Naive thymus-derived CD4-positive, alpha-beta T cell (primary cell): Measurements from ENCODE around the gene ACAA1. TPM values are rescaled to one million over a fixed set of nuclear protein-coding genes. Genes with fewer than 3 reads are reported as not detected.
A peak's percentile ranks its signal among the peaks of the same experiment; 100 is the strongest.

ENCODE experiments used
- ATAC-seq: fragments of 150-1000 bp; cut with Tn5 transposase; 2 replicates; pipeline ENCODE4 v1.10.0; 2021; ENCODE audit warnings: mild to moderate bottlenecking, moderate library complexity
- CTCF ChIA-PET: fragments of 350-600 bp; sonication (Branson Sonifier 250); formaldehyde crosslinking; loops from one replicate; lab custom pipeline; 2021; ENCODE audit warnings: antibody characterized with exemption; lab: Charles Lee
- POLR2A ChIA-PET: fragments of 350-600 bp; sonication (Branson Sonifier 250); formaldehyde crosslinking; loops from one replicate; lab custom pipeline; 2021; ENCODE audit warnings: antibody characterized with exemption, inconsistent platforms; lab: Charles Lee
- DNase-seq, 9 donors: peaks; one replicate each; pipeline versions ENCODE4 v3.0.0 to v3.0.0-alpha.2; 2020 to 2022; ENCODE audit warnings: mixed read lengths in 1 of 9
- H3K27ac ChIP-seq: one replicate; pipeline ENCODE4 v1.7.0; 2013; ENCODE audit warnings: mild to moderate bottlenecking, low read depth, low read length, moderate library complexity
- H3K27me3 ChIP-seq, 2 donors: one replicate each; pipeline ENCODE4 v1.7.0; 2013; ENCODE audit warnings: low read length in 2 of 2, mild to moderate bottlenecking in 2 of 2, moderate library complexity in 2 of 2; ENCODE audit not compliant: control insufficient read depth in 2 of 2, insufficient read depth in 2 of 2
- H3K36me3 ChIP-seq, 3 experiments: 1 replicate in 2 of 3; 2 replicates in 1 of 3; pipeline ENCODE4 v1.7.0; 2013; ENCODE audit warnings: low read length in 3 of 3, mild to moderate bottlenecking in 3 of 3, moderate library complexity in 1 of 3; ENCODE audit not compliant: insufficient read depth in 3 of 3, control insufficient read depth in 2 of 3
- H3K4me1 ChIP-seq, 2 donors: one replicate each; pipeline ENCODE4 v1.7.0; 2013; ENCODE audit warnings: low read length in 2 of 2, mild to moderate bottlenecking in 2 of 2, moderate library complexity in 1 of 2; ENCODE audit not compliant: control insufficient read depth in 2 of 2, insufficient read depth in 2 of 2
- H3K4me3 ChIP-seq: 2 replicates; pipeline ENCODE4 v1.7.0; 2013; ENCODE audit warnings: mild to moderate bottlenecking, low read length
- H3K9me3 ChIP-seq, 3 experiments: 1 replicate in 2 of 3; 2 replicates in 1 of 3; pipeline ENCODE4 v1.7.0; 2013; ENCODE audit warnings: low read length in 3 of 3; ENCODE audit not compliant: control insufficient read depth in 2 of 3
- H3K27ac Mint-ChIP-seq, 9 donors: one replicate each; pipeline ENCODE4 v1.8.0; 2020 to 2022; ENCODE audit warnings: mixed read lengths in 9 of 9, mild to moderate bottlenecking in 8 of 9, moderate library complexity in 5 of 9, inconsistent platforms in 2 of 9
- H3K27me3 Mint-ChIP-seq, 5 donors: one replicate each; pipeline ENCODE4 v1.8.0; 2021 to 2022; ENCODE audit warnings: mixed read lengths in 5 of 5, mild to moderate bottlenecking in 1 of 5
- H3K36me3 Mint-ChIP-seq, 5 donors: one replicate each; pipeline ENCODE4 v1.8.0; 2020 to 2022; ENCODE audit warnings: mixed read lengths in 5 of 5, mild to moderate bottlenecking in 3 of 5, inconsistent platforms in 1 of 5
- H3K4me1 Mint-ChIP-seq, 7 donors: one replicate each; pipeline ENCODE4 v1.8.0; 2020 to 2022; ENCODE audit warnings: mixed read lengths in 7 of 7, mild to moderate bottlenecking in 3 of 7, inconsistent platforms in 1 of 7
- H3K4me3 Mint-ChIP-seq, 10 donors: one replicate each; pipeline ENCODE4 v1.8.0; 2020 to 2022; ENCODE audit warnings: mild to moderate bottlenecking in 10 of 10, mixed read lengths in 10 of 10, moderate library complexity in 6 of 10, inconsistent platforms in 2 of 10
- H3K9me3 Mint-ChIP-seq, 11 donors: one replicate each; pipeline ENCODE4 v1.8.0; 2020 to 2022; ENCODE audit warnings: mixed read lengths in 11 of 11, mild to moderate bottlenecking in 4 of 11, inconsistent platforms in 1 of 11, moderate library complexity in 1 of 11
- intact Hi-C, 2 donors: fragments of 100-400 bp; cut with micrococcal nuclease; formaldehyde crosslinking; loops; one replicate each; pipeline ENCODE4 v1.15.1; 2023
- polyA plus RNA-seq, 2 donors: library from polyadenylated mRNA; unstranded; fragments of 300-500 nt; fragmentation: Illumina TruSeq; gene quantifications; one replicate each; pipeline ENCODE4 v1.2.3, GENCODE V29; 2021
- total RNA-seq, 6 experiments: library from RNA in 5 of 6; stranded (reverse) in 5 of 6; gene quantifications; 1 replicate in 5 of 6; 2 replicates in 1 of 6; pipeline ENCODE4 v1.2.3 and lab custom pipeline; 2021 to 2026

ACAA1 gene, protein sequence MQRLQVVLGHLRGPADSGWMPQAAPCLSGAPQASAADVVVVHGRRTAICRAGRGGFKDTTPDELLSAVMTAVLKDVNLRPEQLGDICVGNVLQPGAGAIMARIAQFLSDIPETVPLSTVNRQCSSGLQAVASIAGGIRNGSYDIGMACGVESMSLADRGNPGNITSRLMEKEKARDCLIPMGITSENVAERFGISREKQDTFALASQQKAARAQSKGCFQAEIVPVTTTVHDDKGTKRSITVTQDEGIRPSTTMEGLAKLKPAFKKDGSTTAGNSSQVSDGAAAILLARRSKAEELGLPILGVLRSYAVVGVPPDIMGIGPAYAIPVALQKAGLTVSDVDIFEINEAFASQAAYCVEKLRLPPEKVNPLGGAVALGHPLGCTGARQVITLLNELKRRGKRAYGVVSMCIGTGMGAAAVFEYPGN
- total RNA-seq (100 to 1,000 TPM in 1 of 5 experiments, 10 to 100 TPM in 4; 88.1 to 129 (median 91.0) TPM), polyA plus RNA-seq (10 to 100 TPM; 64.4 to 65.9 TPM), total RNA-seq (lab: John Stamatoyannopoulos, UW) (39.0 reads per million, percentile 66 among the genes with 10 or more reads in this experiment)

DNA sequence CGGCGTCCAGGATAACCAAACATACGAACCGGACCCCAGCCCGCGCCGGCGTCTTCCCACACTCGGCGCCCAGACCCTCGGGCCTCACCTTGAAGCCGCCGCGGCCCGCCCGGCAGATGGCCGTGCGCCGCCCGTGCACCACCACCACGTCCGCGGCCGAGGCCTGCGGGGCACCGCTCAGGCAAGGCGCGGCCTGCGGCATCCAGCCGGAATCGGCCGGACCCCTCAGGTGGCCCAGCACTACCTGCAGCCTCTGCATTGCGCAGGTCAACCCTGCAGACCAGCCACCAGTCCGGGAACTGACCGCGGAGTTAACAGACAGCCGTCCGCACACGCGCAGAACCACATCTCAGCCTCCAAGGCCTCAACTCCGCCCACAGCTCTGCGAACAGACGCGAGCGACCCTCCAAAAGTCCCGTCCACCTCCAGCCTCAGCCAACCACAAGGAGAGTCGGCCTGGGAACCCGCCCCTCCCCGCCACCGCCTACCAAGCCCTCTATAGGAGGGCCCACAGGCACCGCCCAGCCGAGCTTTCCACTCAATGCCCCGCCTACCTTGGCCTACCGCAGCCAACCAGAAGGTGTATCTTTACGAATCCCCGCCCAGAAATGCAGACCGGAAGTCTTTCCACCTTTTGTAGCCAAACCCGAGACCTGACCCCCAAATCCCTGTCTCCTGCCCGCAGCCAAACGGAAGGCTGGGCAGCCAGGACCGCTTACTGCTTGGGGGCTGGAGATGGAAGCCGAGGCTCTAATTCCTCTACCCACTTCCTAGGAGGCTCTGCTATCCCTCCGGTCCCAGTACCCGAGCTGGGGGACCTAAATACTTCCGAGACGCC is at the start of gene ACAA1:
TSS of gene ACAA1 (minus strand) at position 351 of the 838 bp plus-strand sequence. CDS start at position 259, 92 bp downstream.
- POLR2A ChIA-PET, result interaction anchor here (0.8 to 8.2 kb wide), 17 partner anchors 9 to 1144 kb away, joined by 3 to 156 read pairs (median 4); partner anchors contain the start of genes ACVR2B, DLEC1, EPM2AIP1 and MLH1
- Histone ChIP-seq H3K27ac (peak within 1 kb of the TSS; percentile 90), H3K4me3 (peak within 1 kb of the TSS; percentile 98), H3K4me1 (peaks cover 18 to 35% of the 10 kb centered on the region in 2 donors), H3K27me3 (no peaks in the 10 kb centered on the region), H3K9me3 (no peaks in the 10 kb centered on the region), H3K36me3 (peaks cover 0 to 46% (median 0%) of the 10 kb centered on the region in 3 experiments)
- ATAC-seq (peak; percentile 96), DNase-seq (peak; percentile 82 to 96 (median 93))
- CTCF ChIA-PET, result interaction anchor here (1.5 to 1.6 kb wide), 2 partner anchors 18 to 27 kb away, joined by 5 to 7 read pairs; partner anchors contain the start of gene OXSR1
- Mint-ChIP-seq H3K27me3 (no peaks in the 10 kb centered on the region), H3K4me1 (peaks cover 47 to 86% (median 67%) of the 10 kb centered on the region in 7 donors), H3K27ac (peak within 1 kb of the TSS; percentile 89 to 100 (median 98)), H3K36me3 (peaks cover 3 to 38% (median 17%) of the 10 kb centered on the region in 5 donors), H3K4me3 (peak within 1 kb of the TSS; percentile 90 to 100 (median 96)), H3K9me3 (no peaks in the 10 kb centered on the region)
- intact Hi-C loops, result loop anchor here (1.0 to 10.0 kb wide), 22 partner anchors 19 to 1268 kb away; partner anchors contain the start of genes EXOG (in 2 of the 2), OXSR1 (in 2 of the 2), SCN11A (in 2 of the 2) and XYLB (in 2 of the 2)

DNA sequence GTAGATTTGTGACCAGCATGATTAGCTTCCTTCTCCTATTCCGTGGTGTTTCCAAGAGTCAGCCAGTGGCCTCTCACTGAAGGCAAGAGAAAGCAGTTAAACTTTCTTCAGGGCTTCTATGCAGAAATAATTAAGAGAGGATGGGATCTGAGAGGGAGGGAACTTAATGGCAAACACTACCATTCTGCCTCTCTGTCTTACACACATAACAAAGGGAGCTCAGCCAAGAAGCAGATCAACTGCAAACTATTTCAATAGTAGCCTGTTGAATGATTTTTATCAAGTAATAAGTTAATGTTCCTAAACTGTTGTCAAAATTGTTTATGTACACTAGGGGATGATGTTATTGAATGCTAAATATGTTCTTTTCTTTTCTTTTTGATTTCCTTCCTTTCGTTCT is 40.3 kb upstream of the ACAA1 start:
- Mint-ChIP-seq H3K4me3 (no peak overlapping the region), H3K4me1 (peaks cover 43 to 68% (median 58%) of the 10 kb centered on the region in 7 donors), H3K9me3 (peaks cover 0 to 1% (median 0%) of the 10 kb centered on the region in 11 donors), H3K36me3 (peaks cover 4 to 28% (median 7%) of the 10 kb centered on the region in 5 donors), H3K27me3 (no peaks in the 10 kb centered on the region), H3K27ac (peak overlapping the region in 5 of 9 donors; percentile 18 to 65 (median 56))
- POLR2A ChIA-PET, result interaction anchor here (1.2 kb wide), 1 partner anchor 11 kb away, joined by 3 read pairs; no protein-coding TSS in a partner anchor
- Histone ChIP-seq H3K36me3 (no peaks in the 10 kb centered on the region), H3K9me3 (no peaks in the 10 kb centered on the region), H3K4me3 (no peak overlapping the region), H3K4me1 (peaks cover 13 to 24% of the 10 kb centered on the region in 2 donors), H3K27me3 (no peaks in the 10 kb centered on the region), H3K27ac (peak overlapping the region; percentile 12)
- DNase-seq (no peak), ATAC-seq (no peak)
- CTCF ChIA-PET, result no interaction called here
- intact Hi-C loops, result no loop called here

DNA sequence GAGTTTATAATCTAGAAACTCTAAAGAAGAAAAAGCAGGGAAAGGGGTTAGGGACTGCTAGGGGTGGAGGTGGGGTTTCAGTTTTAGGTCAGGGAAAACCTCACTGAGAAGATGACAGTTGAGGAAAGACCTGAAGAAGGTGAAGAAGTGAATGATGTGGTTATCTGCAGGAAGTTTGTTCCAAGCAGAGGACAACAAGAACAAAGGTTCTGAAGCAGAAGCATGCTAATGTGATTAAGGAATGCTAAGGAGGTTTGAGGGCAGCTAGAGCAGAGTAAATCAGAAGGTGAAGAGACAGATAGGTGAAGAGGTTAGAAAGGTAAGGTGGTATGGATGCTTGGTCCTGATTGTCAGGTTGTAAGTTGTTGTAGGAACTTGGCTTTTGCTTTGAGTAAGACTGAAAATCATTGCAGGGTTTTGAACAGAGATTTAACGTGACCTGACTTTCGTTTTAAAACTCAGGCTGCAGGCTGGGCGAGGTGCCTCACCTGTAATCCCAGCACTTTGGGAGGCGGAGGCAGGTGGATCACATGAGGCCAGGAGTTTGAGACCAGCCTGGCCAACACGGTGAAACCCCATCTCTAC is 37.0 kb upstream of the ACAA1 start:
- H3K9me3 Mint-ChIP-seq, result peaks cover 0 to 1% (median 0%) of the 10 kb centered on the region in 11 donors
- H3K27ac ChIP-seq, result no peak overlapping the region
- H3K27me3 Mint-ChIP-seq, result no peaks in the 10 kb centered on the region
- no peaks in the 10 kb centered on the region for H3K27me3 ChIP-seq
- H3K36me3 ChIP-seq, result no peaks in the 10 kb centered on the region
- ChIA-PET POLR2A (no interaction called here), CTCF (no interaction called here)
- ATAC-seq, result peak; percentile 40
- H3K4me1 ChIP-seq, result peaks cover 13 to 24% of the 10 kb centered on the region in 2 donors
- intact Hi-C loops, result loop anchor here in 1 of 2 donors (2.0 kb wide), 1 partner anchor 15 kb away; no protein-coding TSS in a partner anchor
- peaks cover 54 to 80% (median 63%) of the 10 kb centered on the region in 7 donors for H3K4me1 Mint-ChIP-seq
- H3K36me3 Mint-ChIP-seq, result peaks cover 0 to 12% (median 6%) of the 10 kb centered on the region in 5 donors
- DNase-seq, result no peak
- H3K27ac Mint-ChIP-seq, result peak overlapping the region in 7 of 9 donors; percentile 3 to 59 (median 18)
- H3K9me3 ChIP-seq, result no peaks in the 10 kb centered on the region
- peak overlapping the region in 9 of 10 donors; percentile 1 to 79 (median 47) for H3K4me3 Mint-ChIP-seq
- H3K4me3 ChIP-seq, result no peak overlapping the region

DNA sequence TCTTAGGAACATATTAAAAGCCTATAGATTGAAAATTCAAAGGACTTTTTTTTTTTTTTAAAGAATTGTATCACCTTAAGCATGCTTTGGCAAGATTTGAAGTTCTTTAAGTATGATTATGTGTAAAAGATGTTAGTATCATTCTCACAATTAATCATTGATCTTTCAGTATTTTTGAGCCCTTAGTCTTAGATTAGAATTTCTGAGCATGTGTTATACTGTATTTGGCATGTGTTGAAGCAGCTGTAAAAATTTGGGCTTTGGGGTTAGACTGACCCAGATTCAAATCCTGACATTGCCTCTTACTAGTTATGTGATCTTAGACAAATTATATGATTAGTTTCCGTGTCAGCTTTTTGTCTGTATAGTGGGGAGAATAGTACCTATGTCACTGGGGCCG is 34.7 kb upstream of the ACAA1 start:
- ATAC-seq, result no peak
- peaks cover 24 to 36% of the 10 kb centered on the region in 2 donors for H3K4me1 ChIP-seq
- Mint-ChIP-seq H3K4me3 (peak overlapping the region in 2 of 10 donors; percentile 32 to 45), H3K27ac (peak overlapping the region in 2 of 9 donors; percentile 21 to 68), H3K27me3 (no peaks in the 10 kb centered on the region), H3K4me1 (peaks cover 65 to 92% (median 76%) of the 10 kb centered on the region in 7 donors), H3K9me3 (no peaks in the 10 kb centered on the region), H3K36me3 (peaks cover 0 to 21% (median 0%) of the 10 kb centered on the region in 5 donors)
- no peak for DNase-seq
- no peak overlapping the region for H3K27ac ChIP-seq
- CTCF ChIA-PET, result interaction anchor here (0.6 to 1.1 kb wide), 2 partner anchors 18 to 53 kb away, joined by 3 to 4 read pairs; no protein-coding TSS in a partner anchor
- no peak overlapping the region for H3K4me3 ChIP-seq
- H3K27me3 ChIP-seq, result no peaks in the 10 kb centered on the region
- POLR2A ChIA-PET, result interaction anchor here (0.6 to 1.3 kb wide), 3 partner anchors 17 to 35 kb away, joined by 3 to 7 read pairs (median 4); partner anchors contain the start of gene ACAA1
- H3K9me3 ChIP-seq, result no peaks in the 10 kb centered on the region
- no peaks in the 10 kb centered on the region for H3K36me3 ChIP-seq
- intact Hi-C loops, result no loop called here

- H3K27ac Mint-ChIP-seq, result peak overlapping the region in 1 of 9 donors; percentile 32
- Histone ChIP-seq H3K36me3 (peaks cover 0 to 3% (median 0%) of the 10 kb centered on the region in 3 experiments), H3K4me3 (no peak overlapping the region), H3K27me3 (no peaks in the 10 kb centered on the region), H3K27ac (no peak overlapping the region), H3K9me3 (no peaks in the 10 kb centered on the region), H3K4me1 (peaks cover 29 to 33% of the 10 kb centered on the region in 2 donors)
- peak overlapping the region in 1 of 10 donors; percentile 6 for H3K4me3 Mint-ChIP-seq
- ATAC-seq, result no peak
- H3K36me3 Mint-ChIP-seq, result peaks cover 0 to 26% (median 0%) of the 10 kb centered on the region in 5 donors
- intact Hi-C loops, result no loop called here
- ChIA-PET CTCF (no interaction called here), POLR2A (interaction anchor here (1.3 kb wide), 1 partner anchor 34 kb away, joined by 4 read pairs; the partner anchor contains the start of gene ACAA1)
- no peaks in the 10 kb centered on the region for H3K9me3 Mint-ChIP-seq
- peaks cover 0 to 2% (median 0%) of the 10 kb centered on the region in 5 donors for H3K27me3 Mint-ChIP-seq
- peaks cover 71 to 94% (median 78%) of the 10 kb centered on the region in 7 donors for H3K4me1 Mint-ChIP-seq
- no peak for DNase-seq
These were observed 33.8 kb upstream of the ACAA1 start for GRCh38 chr3:38170722-38171121.
